ENCODE data around the gene EIF3B.
"Not testable (repeated sequence)": the region's sequence is repeated elsewhere in the genome, so short reads cannot be mapped to it uniquely, and the experiment has no call there.

Gene EIF3B

DNA sequence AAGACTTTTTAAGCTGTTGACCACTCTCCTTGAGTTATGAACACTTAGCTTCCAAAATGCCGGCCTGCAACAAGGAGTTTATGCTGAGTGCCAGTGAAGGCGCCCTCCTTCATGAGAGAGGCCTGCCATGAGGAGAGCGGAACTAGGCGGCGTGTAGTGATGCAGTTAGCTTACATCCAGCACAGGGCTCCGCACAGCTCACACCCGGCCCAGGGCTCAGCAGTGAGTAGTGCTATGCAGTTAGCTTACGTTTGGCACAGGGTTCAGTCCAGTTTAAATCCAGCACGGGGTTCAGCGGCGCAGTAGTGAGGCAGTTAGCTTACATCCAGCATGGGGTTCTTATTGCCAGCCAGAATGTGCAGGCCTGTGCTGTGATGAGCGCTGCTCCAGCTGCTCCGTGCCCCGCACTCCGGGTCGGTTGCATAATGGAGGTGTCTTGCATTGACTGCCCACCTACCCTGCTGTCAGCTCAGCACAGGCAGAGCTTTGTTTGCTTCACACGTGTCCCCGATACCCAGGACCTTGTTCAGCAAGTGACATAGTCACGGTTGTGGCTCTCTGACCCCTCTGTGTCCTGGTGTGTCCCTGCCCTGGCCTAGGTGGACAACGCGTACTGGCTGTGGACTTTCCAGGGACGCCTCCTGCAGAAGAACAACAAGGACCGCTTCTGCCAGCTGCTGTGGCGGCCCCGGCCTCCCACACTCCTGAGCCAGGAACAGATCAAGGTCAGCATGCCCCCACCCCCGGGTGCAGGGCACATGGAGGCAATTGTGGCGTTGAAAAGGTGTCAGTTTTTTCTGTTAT is 21.9 kb downstream of the EIF3B start:
- no peak for DNase-seq (ENCODE audit: low read depth in 3 of 3)

DNA sequence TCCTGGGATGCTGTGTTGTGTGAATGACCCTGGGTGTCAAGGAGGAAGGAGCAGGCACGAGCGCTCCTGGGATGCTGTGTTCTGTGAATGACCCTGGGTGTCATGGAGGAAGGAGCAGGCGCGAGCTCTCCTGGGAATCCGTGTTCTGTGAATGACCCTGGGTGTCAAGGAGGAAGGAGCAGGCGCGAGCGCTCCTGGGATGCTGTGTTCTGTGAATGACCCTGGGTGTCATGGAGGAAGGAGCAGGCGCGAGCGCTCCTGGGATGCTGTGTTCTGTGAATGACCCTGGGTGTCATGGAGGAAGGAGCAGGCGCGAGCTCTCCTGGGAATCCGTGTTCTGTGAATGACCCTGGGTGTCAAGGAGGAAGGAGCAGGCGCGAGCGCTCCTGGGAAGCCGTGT is 22.9 kb downstream of the EIF3B start:
- not testable (repeated sequence) for DNase-seq (ENCODE audit: low read depth in 3 of 3)

DNA sequence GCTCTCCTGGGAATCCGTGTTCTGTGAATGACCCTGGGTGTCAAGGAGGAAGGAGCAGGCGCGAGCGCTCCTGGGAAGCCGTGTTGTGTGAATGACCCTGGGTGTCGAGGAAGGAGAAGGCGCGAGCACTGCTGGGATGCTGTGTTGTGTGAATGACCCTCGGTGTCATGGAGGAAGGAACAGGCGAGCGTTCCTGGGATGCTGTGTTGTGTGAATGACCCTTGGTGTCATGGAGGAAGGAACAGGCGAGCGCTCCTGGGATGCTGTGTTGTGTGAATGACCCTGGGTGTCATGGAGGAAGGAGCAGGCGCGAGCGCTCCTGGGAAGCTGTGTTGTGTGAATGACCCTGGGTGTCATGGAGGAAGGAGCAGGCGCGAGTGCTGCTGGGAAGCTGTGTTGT is 23.5 kb downstream of the EIF3B start:
- DNase-seq (ENCODE audit: low read depth in 3 of 3), result not testable (repeated sequence)

DNA sequence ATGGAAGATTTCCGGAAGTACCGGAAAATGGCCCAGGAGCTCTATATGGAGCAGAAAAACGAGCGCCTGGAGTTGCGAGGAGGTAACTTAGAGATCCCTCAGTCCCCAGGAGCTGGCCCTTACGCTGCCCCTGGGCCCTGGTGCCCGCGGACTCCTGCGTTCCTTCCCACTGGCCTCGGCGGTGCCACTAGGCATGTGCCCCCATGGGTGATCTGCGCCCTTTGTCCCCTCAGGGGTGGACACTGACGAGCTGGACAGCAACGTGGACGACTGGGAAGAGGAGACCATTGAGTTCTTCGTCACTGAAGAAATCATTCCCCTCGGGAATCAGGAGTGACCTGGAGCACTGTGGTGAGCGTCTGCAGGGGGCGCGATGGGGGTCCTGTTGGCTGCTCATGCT is 24.5 kb downstream of the EIF3B start:
- no peak for DNase-seq (ENCODE audit: low read depth in 3 of 3)

DNA sequence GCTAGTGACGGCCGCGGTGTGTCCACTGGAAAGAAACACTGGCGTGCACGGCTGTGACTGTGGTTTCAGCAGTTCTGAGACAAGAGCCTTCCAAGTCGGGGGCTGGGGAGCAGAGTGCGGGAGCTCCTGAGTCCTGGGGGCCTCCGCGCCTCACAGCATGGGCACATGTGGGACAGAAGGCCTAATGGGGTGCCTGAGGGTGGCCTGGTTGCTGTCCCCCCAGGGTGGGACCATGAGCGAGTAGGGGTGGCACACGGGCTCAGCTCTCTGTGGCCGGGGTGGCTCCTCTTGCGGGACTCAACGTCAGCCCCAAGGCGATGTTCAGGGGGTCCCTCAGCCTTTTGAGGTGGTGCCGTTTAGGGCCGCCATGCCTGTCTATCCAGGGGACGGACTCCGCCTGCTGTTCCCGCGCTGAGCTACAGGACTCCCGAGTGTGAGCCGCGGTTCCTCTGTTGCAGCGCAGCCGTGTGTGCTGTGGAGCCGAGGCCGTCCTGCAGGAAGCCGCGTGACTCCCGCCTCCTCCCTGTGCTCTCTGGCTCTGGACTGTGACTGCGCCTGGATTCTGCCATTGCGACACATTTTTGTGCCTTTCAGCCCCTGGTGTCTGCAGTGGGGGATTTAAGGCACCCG is 25.3 kb downstream of the EIF3B start:
- no peak for DNase-seq (ENCODE audit: low read depth in 3 of 3)

DNA sequence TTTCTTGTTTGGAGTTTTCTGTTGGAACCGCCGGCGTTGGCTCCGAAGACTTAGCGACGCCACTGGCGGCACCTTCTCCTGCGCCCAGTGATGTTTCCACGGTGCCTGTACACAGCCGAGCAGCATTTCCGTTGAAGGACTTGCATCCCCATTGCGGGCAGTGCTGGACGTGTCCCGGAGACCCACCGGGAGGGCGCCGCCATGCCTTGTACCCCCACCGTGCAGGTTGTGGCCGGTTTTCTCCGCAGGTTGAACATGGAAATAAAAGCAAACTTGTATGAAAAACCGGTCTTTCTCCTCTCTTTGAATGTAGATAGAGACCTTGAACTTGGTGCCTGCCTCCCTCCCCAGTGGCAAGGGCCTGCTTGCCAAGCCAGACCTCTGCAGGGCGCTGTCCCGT is 25.8 kb downstream of the EIF3B start:
- DNase-seq (ENCODE audit: low read depth in 3 of 3), result no peak

DNA sequence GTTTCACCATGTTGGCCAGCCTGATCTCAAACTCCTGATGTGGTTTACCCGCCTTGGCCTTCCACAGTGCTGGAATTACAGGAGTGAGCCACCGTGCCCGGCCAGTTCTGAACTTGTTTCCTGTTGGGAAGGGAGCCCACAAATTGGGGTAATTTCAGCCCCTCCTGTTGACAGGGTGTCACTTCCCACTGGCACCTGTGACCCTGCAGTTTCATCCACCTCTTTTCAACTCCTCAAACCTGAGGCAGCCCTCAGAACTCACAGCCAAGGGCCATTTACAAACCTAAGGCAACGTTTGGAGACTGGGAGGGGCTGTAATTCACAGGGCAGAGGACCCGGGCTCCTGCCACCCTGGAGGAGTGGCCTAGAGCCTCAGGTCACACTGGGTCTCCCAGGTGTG is 26.6 kb downstream of the EIF3B start:
- DNase-seq (ENCODE audit: low read depth in 3 of 3), result no peak

DNA sequence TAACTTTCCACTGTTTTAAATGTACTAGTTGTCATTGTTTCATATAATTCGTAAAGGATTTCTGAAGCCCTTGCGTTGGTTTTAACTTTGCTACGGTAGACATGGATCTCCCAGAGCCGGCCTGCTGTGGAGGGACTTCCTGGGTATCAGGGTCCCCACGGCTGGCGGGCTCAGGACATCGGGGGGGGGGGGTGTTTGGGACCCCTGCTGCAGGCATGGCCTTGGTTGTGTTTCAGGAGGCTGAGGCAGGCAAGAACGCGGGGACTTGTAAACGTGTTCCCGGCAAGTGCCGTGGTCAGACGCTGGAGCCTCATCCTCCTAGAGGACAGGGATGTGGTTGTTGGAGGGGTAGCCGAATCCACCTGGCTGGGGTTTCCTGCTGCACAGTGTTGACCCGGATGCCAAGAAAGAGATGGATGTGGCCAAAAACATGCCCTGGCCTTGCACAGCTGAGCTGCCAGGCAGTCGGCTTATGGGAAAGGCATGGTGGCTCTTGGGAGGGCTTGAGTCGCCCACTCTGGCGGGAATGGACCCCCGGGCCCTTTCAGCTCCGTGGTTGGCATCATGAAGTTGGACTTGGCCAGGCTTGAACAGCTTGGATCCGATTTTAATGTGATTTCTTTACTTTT is 27.4 kb downstream of the EIF3B start:
- DNase-seq (ENCODE audit: low read depth in 3 of 3), result no peak

DNA sequence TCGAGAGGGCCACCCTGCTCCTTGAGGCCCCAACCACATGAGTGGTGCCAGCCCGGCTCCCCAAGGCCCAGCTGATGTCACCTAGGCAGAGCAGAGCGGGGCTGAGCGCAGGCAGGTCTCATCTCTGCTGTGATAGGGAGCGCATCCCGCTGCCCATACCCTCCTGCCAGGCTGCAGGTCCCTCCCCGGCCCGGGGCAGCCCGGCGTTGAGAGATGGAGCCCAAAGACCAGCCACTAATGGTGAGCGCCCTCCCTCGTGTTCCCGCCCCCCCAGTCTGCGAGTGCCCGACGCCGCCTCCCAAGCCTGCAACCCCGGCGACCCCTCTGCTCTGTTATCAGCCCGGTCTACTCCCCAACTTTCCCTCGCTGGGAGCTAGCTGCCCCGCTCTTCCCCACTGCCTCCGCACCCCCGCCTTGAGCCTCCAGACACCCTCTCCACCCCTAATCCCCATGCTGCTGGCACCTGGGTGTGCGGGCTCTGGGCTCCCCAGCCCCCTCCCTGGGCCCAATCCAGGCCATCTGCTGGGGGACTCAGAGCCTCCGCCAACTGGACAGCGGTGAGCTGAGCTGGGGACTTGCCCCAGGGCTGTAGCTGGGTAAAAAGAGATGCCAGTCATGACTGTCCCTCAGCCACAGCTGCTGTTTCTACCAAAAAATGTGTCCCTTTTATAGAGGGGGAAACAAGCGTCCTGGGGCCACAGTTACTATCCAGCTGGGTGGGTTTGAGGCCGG is 29.1 kb downstream of the EIF3B start:
- no peak for DNase-seq (ENCODE audit: low read depth in 3 of 3)

DNA sequence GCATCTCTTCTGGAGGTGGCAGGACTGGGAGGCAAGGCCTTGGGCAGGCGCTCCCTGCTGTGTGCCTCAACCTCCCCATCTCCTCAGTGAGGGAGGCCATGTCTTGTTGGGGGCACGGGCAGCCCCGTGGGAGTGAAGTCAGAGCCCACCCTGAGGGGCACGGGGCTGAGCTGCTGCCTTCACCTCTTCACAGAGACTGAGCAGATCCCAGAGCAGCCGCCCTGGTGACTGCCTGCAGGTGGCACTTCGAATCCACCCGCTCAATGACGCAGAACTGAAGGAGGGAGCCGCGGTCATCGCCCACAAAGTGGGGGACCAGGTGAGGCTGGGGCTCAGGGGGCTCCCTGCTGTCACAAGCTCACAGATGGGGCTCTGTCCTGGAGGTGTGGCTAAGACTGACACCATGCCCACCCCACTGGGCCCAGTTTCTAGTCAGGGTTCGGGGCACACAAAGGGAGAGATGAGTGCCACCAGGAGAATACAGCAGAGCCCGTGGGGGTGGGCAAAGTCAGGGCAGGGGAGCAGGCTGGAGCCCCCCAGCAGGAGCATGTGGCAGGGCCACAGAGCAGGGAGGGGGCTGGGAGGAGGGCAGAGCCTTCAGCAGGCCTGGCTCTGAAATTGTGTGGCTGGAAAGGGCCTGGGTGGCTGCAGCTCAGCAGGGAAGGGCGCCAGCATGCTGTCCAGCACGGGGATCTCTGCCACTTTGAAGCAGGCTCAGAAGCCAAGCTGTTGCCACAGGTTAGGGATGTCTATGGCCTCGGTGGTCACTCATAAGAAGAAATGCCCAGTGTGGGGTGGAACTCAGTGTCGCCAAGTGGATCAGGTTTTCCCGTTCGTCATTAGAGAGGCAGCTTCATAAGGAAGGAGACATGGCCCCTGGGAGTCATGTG is 30.0 kb downstream of the EIF3B start:
- no peak for DNase-seq (ENCODE audit: low read depth in 3 of 3)

DNA sequence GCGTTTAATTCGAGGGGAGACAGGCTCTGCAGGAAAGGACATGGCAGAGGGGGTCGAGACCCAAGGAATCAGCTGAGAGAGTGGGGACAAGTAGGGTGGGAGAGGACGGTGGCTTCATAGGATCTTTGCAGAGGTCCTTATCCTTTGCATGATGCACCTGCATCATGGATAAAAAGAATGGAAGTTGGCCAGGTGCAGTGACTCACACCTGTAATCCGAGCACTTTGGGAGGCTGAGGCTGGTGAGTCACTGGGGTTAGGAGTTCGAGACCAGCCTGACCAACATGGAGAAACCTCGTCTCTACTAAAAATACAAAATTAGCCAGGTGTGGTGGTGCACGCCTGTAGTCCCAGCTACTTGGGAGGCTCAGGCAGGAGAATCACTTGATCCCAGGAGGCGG is 31.5 kb downstream of the EIF3B start:
- not testable (repeated sequence) for DNase-seq (ENCODE audit: low read depth in 3 of 3)

DNA sequence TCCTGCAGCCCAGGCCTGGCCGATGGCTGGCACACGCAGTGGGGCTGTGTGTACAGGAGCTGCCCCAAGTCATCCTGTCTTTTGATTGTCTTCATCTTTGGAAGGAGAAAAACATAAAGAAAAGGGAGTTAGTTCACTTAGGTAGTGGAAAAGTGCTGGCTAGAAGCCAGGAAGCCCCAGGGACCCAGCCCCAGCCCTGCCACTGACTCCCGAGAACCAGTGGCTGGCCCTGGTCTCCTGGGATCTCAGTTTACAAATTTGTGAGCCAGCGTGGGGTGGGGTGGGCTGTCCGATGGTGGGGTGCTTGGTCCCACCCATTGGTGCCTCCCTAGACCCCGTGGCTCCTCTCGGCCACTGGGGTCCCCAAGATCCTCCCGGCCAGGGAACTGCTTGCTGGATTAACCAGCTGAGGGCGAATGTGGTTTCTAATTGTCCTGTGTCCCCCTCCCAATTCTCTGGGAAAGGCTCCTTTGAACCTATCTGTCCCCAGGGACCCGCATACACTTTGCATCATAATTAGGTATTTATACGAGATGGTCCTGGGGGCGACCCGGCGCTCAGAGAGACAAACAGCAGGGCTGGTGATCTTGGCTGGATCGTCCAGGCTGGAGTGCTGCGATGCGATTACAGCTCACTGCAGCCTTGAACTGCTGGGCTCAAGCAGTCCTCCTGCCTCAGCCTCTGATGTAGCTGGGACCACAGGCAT is 32.5 kb downstream of the EIF3B start:
- no peak for DNase-seq (ENCODE audit: low read depth in 3 of 3)

DNA sequence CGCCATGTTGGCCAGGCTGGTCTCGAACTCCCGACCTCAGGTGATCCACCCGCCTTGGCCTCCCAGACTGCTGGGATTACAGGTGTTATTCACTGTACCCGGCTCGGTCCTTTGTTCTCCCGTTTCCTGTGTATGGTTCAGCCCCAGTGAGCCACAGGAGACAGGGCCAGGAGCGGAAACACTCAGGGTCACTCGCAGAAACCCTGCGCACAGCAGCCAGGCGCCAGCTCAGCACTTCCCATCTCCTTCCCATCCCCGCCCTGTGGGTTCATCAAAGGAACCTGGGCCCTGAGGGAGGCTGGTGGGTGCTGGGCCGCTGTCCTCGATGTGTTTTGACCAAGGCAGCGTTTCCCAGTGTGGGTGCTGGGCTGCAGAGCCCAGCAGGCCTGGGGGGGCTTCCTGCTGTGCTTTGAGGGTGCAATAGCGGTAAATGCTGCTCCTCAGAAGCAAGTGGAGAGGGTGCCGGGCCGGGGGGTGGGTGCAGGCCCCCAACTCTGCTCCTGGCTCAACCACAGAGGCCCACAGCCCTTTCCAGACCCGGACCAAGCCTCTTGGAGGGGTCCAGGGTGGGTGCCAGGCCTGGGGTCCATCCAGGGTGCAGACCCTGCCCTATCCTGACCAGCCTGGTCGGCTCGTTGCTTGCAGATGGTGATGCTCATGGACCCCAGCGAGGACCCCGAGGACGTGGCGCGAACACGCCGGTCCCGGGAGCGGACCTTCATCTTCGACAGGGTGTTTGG is 33.4 kb downstream of the EIF3B start:
- no peak for DNase-seq (ENCODE audit: low read depth in 3 of 3)

DNA sequence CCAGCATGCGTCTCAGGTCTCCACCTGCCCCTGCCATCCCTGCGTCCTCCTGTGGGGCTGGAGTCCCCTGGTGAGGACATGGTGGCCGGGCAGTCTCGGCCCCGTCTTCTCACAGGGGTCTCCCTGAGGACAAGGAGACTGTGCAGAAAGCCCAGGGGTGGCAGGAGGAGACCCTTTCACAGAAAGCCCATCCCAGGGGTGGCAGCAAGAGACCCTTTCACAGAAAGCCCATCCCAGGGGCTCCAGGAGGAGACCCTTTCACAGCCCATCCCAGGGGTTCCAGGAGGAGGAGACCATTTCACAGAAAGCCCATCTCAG is 34.0 kb downstream of the EIF3B start:
- no peak for DNase-seq (ENCODE audit: low read depth in 3 of 3)

DNA sequence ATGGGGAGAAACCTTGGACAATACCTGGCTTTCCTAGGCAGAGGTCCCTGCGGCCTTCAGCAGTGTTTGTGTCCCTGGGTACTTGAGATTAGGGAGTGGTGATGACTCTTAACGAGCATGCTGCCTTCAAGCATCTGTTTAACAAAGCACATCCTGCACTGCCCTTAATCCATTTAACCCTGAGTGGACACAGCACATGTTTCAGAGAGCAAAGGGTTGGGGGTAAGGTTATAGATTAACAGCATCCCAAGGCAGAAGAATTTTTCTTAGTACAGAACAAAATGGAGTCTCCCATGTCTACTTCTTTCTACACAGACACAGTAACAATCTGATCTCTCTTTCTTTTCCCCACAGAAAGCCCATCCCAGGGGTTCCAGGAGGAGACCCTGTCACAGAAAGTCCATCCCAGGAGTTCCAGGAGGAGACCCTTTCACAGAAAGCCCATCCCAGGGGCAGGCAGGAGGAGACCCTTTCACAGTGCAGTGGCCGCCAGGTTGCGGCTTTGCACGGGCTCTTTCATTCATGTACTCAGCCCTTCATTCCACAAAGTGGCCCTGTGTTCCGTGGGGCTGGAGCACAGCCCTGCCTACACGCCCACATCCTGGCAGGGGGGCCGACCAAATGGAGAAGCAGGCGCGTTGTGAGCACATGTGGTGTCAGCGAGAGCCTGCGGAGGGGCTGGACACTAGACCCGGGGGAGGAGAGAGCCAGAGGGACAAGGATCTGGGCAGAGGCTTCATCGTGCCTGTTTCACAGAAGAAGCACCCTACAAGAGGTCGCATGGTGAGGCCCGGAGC is 35.6 kb downstream of the EIF3B start:
- DNase-seq (ENCODE audit: low read depth in 3 of 3), result not testable (repeated sequence)

DNA sequence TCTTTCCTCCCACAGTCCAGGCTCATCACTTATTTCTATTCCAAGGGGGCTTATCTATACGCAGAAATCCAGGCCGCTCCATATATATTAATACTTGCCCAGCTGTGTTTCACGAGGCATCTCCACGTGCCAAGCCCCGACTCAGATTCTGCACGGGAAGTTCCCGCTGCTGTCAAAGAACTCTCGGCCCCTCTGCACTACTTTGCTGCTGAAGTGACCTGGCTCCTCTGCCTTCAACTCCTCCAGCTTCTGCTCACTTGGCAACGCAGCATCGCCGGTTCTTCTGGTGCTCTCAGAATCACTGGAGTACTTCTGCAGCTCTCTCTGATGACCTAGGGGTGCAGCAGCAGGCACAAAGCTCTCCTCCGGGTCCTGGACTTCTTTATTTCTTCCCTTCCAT is 39.1 kb downstream of the EIF3B start:
- no peak for DNase-seq (ENCODE audit: low read depth in 3 of 3)

DNA sequence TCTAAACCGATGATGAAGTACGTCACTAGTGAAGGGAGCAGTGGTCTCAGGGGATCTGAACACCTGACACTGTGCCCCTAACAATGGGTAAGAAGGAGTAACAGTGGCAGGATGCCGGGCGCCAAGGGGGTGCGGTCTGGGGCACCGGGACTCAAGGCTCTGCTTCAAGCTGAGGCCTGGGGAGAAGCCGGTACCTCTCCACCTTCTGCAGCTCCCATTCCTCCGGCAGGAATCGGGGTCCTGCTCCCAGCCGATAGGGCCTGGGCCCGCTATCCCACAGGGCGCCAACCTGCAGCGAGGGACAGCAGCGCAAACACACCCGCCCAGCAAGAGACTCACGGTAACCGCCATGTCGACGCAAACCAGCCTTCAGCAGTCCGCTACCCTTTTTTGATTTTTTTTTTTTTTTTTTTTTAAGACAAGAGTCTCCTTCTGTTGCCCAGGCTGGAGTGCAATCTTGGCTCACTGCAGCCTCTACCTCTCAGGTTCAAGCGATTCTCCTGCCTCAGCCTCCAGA is 40.0 kb downstream of the EIF3B start:
- no peak for DNase-seq (ENCODE audit: low read depth in 3 of 3)

DNA sequence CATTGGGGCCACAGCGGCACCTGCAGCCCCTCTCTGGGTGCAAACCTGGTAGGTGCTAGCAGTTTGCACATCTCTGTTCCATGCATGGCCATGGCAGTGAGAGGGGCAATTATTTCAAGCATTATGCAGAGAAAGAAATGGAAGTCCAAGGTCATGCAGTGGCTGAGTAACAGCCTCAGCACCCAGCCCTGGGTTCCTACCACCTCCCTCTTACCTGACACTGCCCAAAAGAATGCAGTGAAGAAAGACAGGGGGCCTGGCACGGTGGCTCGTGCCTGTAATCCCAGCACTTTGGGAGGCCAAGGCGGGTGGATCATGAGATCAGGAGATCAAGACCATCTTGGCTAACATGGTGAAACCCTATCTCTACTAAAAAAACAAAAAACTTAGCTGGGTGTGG is 43.9 kb downstream of the EIF3B start:
- no peak for DNase-seq (ENCODE audit: low read depth in 3 of 3)
